H1 (cell line): ENCODE measurements around the gene UPB1.

Experiments
- CBX5 ChIP-seq: fragments of 300-800, 300-1000 bp; sonication (generic); IDR thresholded peaks from 2 replicates; pipeline ENCODE4 v1.7.1; 2016; ENCODE audit warnings: antibody characterized with exemption, low read length, low read depth
- CEBPB ChIP-seq: IDR thresholded peaks from 2 replicates; pipeline ENCODE4 v1.6.1; 2012; ENCODE audit warnings: low read depth, low read length
- CTCF ChIP-seq, 3 experiments: IDR thresholded peaks; 1 replicate in 2 of 3; 2 replicates in 1 of 3; pipeline versions ENCODE4 v1.5.1 to v1.6.1; 2011; ENCODE audit warnings: low read length in 3 of 3, mild to moderate bottlenecking in 3 of 3, inconsistent platforms in 2 of 3, low read depth in 1 of 3, moderate library complexity in 1 of 3; ENCODE audit not compliant: insufficient read depth in 1 of 3; ENCODE audit errors: control extremely low read depth in 1 of 3
- EGR1 ChIP-seq: IDR thresholded peaks from 2 replicates; pipeline ENCODE4 v1.6.1; 2011; ENCODE audit warnings: low read depth, low read length, borderline replicate concordance
- EP300 ChIP-seq, 2 experiments: IDR thresholded peaks; 1 replicate in 1 of 2; 2 replicates in 1 of 2; pipeline ENCODE4 v1.6.1; 2011 to 2012; ENCODE audit warnings: low read depth in 2 of 2, low read length in 2 of 2, mild to moderate bottlenecking in 2 of 2, borderline replicate concordance in 1 of 2, inconsistent platforms in 1 of 2, moderate library complexity in 1 of 2
- EZH2 ChIP-seq: fragments of 200-600 bp; sonication (generic); IDR thresholded peaks from 2 replicates; pipeline ENCODE4 v1.7.1; 2012; ENCODE audit warnings: low read depth, mild to moderate bottlenecking, moderate library complexity, low read length, inconsistent platforms; ENCODE audit not compliant: severe bottlenecking
- FOSL1 ChIP-seq: IDR thresholded peaks from 2 replicates; pipeline ENCODE4 v1.6.1; 2011; ENCODE audit warnings: mild to moderate bottlenecking, low read depth, low read length, moderate library complexity; ENCODE audit not compliant: insufficient read depth
- JUND ChIP-seq: IDR thresholded peaks from 2 replicates; pipeline ENCODE4 v1.6.1; 2011; ENCODE audit warnings: mild to moderate bottlenecking, improper control_type of control experiment, low read length
- MAX ChIP-seq: IDR thresholded peaks from 2 replicates; pipeline ENCODE4 v1.6.1; 2012; ENCODE audit warnings: inconsistent platforms
- POLR2AphosphoS5 ChIP-seq: IDR thresholded peaks from 2 replicates; pipeline ENCODE4 v1.6.1; 2011; ENCODE audit warnings: low read depth, low read length
- RFX5 ChIP-seq: IDR thresholded peaks from 2 replicates; pipeline ENCODE4 v1.6.1; 2011; ENCODE audit warnings: low read depth, low read length, improper control_type of control experiment, borderline replicate concordance
- RNF2 ChIP-seq: fragments of 200-900, 300-1000 bp; sonication (generic); IDR thresholded peaks from 2 replicates; pipeline ENCODE4 v1.7.1; 2016; ENCODE audit warnings: borderline replicate concordance, low read depth, mild to moderate bottlenecking, antibody characterized with exemption, low read length; ENCODE audit not compliant: poor library complexity, severe bottlenecking; ENCODE audit errors: missing control alignments
- USF2 ChIP-seq: IDR thresholded peaks from 2 replicates; pipeline ENCODE4 v1.6.1; 2011; ENCODE audit warnings: low read length, improper control_type of control experiment
- ZNF274 ChIP-seq: IDR thresholded peaks from 2 replicates; pipeline ENCODE4 v1.7.0; 2012; ENCODE audit warnings: low read length, borderline replicate concordance; ENCODE audit errors: extremely low read depth

GRCh38 chr22:24504540-24504939 lies 9.4 kb downstream of the UPB1 start:
- TF ChIP-seq CBX5 (no peak), USF2 (no peak), EP300 (IDR thresholded peaks at IDR 0.05; ENCODE audit: borderline replicate concordance in 1 of 2, low read depth in 2 of 2, low read length in 2 of 2) (no peak), EZH2 (no peak), MAX (no peak), CTCF (IDR thresholded peaks at IDR 0.05; ENCODE audit: control extremely low read depth in 1 of 3, insufficient read depth in 1 of 3, low read depth in 1 of 3, low read length in 3 of 3) (no peak), EGR1 (no peak), RFX5 (no peak), RNF2 (no peak), ZNF274 (no peak), CEBPB (no peak), JUND (no peak), FOSL1 (no peak), POLR2AphosphoS5 (no peak)
